Activated CD8-positive, alpha-beta T cell treated with anti-CD3 and anti-CD28 coated beads for 36 hours (primary cell): ENCODE results near the gene TUBGCP2. TPM values are rescaled to one million over a fixed set of nuclear protein-coding genes. Genes with fewer than 3 reads are reported as not detected.

Experiments
- ATAC-seq: fragments of 200-7000 bp; cut with Tn5 transposase; one replicate; pipeline ENCODE4 v1.10.0; 2021; ENCODE audit warnings: mild to moderate bottlenecking, moderate library complexity
- CTCF ChIA-PET: fragments of 350-600 bp; sonication (Branson Sonifier 250); formaldehyde crosslinking; loops from one replicate; lab custom pipeline; 2021; ENCODE audit warnings: antibody characterized with exemption; lab: Charles Lee
- POLR2A ChIA-PET: fragments of 350-600 bp; sonication (Branson Sonifier 250); formaldehyde crosslinking; loops from one replicate; lab custom pipeline; 2021; ENCODE audit warnings: antibody characterized with exemption; lab: Charles Lee
- DNase-seq: peaks from one replicate; pipeline ENCODE4 v3.0.0-alpha.2; 2020
- H3K27ac Mint-ChIP-seq: one replicate; pipeline ENCODE4 v1.8.0; 2021; ENCODE audit warnings: mild to moderate bottlenecking, mixed read lengths
- H3K27me3 Mint-ChIP-seq: one replicate; pipeline ENCODE4 v1.8.0; 2021; ENCODE audit warnings: mixed read lengths
- H3K36me3 Mint-ChIP-seq: one replicate; pipeline ENCODE4 v1.8.0; 2021; ENCODE audit warnings: low read depth, mixed read lengths
- H3K4me1 Mint-ChIP-seq: one replicate; pipeline ENCODE4 v1.8.0; 2021; ENCODE audit warnings: low read depth, mixed read lengths
- H3K4me3 Mint-ChIP-seq: one replicate; pipeline ENCODE4 v1.8.0; 2021; ENCODE audit warnings: mild to moderate bottlenecking, moderate library complexity, mixed read lengths
- H3K9me3 Mint-ChIP-seq: one replicate; pipeline ENCODE4 v1.8.0; 2021; ENCODE audit warnings: mixed read lengths
- intact Hi-C: fragments of 100-400 bp; cut with micrococcal nuclease; formaldehyde crosslinking; loops from one replicate; pipeline ENCODE4 v1.10.0; 2022
- total RNA-seq, 2 experiments: library from RNA; stranded (reverse); gene quantifications; one replicate each; pipeline ENCODE4 v1.2.3, GENCODE V29; 2021
- TF ChIP-seq, protein P1 (sequence below): fragments of 200-600 bp; IDR thresholded peaks from one replicate; pipeline ENCODE4 v1.8.0; 2022; ENCODE audit warnings: antibody characterized with exemption, mild to moderate bottlenecking

TUBGCP2 gene
- total RNA-seq, 2 experiments from 2014 or later: 54.1 to 57.5 TPM

DNA sequence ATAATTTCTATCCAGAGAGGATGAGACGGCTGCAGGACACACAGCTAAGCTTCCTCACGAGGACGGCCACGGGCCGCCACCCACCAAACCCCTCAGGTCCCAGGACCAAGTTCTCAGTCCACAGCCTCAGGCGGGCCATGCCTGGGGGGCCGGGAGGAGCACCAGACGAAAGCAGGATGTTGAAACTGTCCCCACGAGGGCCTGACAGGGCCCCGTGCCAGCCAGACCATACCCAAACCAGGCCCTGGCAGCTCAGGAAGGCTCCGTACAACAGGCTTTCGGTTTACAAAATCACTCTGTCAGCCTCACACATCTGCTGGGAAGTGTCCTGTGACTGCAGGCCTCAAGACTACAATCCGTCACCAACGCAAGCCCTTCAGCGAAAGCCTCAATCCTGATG is 14.5 kb downstream of the TUBGCP2 start:
- H3K4me3 Mint-ChIP-seq: no peak overlapping the region
- CTCF ChIA-PET: interaction anchor here (2.8 kb wide), 1 partner anchor 13 kb away, joined by 11 read pairs; no protein-coding TSS in a partner anchor

DNA sequence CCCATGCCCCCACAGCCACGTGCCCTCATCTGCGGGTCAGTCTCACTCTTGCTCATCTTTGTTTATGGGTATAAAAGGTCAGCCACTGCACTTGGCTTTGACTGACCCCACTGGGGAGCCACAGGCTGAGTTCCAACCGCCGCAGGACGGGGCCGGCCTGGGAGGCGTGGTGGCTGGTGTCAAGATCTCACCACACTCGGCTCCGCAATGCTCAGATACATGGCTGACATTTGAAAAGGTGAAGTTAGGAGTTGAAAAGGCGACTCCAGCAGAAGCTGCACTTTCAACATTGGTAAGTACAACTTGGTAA is 14.9 kb downstream of the TUBGCP2 start:
- intact Hi-C loops: no loop called here
- no peak overlapping the region for H3K4me3 Mint-ChIP-seq
- ATAC-seq (no peak), DNase-seq (no peak)
- ChIA-PET CTCF (interaction anchor here (2.8 kb wide), 1 partner anchor 14 kb away, joined by 11 read pairs; no protein-coding TSS in a partner anchor), POLR2A (interaction anchor here (1.3 kb wide), 1 partner anchor 14 kb away, joined by 4 read pairs; no protein-coding TSS in a partner anchor)
- H3K4me1 Mint-ChIP-seq: peaks cover 5% of the 10 kb centered on the region
- H3K9me3 Mint-ChIP-seq: no peaks in the 10 kb centered on the region
- peaks cover 42% of the 10 kb centered on the region for H3K36me3 Mint-ChIP-seq
- no peaks in the 10 kb centered on the region for H3K27me3 Mint-ChIP-seq
- H3K27ac Mint-ChIP-seq: no peak overlapping the region
- TF ChIP-seq, protein P1, sequence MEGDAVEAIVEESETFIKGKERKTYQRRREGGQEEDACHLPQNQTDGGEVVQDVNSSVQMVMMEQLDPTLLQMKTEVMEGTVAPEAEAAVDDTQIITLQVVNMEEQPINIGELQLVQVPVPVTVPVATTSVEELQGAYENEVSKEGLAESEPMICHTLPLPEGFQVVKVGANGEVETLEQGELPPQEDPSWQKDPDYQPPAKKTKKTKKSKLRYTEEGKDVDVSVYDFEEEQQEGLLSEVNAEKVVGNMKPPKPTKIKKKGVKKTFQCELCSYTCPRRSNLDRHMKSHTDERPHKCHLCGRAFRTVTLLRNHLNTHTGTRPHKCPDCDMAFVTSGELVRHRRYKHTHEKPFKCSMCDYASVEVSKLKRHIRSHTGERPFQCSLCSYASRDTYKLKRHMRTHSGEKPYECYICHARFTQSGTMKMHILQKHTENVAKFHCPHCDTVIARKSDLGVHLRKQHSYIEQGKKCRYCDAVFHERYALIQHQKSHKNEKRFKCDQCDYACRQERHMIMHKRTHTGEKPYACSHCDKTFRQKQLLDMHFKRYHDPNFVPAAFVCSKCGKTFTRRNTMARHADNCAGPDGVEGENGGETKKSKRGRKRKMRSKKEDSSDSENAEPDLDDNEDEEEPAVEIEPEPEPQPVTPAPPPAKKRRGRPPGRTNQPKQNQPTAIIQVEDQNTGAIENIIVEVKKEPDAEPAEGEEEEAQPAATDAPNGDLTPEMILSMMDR: no peak

More for the DNA sequence above, 14.5 kb downstream of the TUBGCP2 start:
- intact Hi-C loops: no loop called here
- DNase-seq: no peak
- no peak for ATAC-seq
- H3K36me3 Mint-ChIP-seq: peaks cover 39% of the 10 kb centered on the region
- TF ChIP-seq, protein P1: no peak
- no peak overlapping the region for H3K27ac Mint-ChIP-seq
- POLR2A ChIA-PET: interaction anchor here (1.3 kb wide), 1 partner anchor 13 kb away, joined by 4 read pairs; no protein-coding TSS in a partner anchor
- no peaks in the 10 kb centered on the region for H3K9me3 Mint-ChIP-seq
- H3K27me3 Mint-ChIP-seq: no peaks in the 10 kb centered on the region
- H3K4me1 Mint-ChIP-seq: peaks cover 5% of the 10 kb centered on the region

DNA sequence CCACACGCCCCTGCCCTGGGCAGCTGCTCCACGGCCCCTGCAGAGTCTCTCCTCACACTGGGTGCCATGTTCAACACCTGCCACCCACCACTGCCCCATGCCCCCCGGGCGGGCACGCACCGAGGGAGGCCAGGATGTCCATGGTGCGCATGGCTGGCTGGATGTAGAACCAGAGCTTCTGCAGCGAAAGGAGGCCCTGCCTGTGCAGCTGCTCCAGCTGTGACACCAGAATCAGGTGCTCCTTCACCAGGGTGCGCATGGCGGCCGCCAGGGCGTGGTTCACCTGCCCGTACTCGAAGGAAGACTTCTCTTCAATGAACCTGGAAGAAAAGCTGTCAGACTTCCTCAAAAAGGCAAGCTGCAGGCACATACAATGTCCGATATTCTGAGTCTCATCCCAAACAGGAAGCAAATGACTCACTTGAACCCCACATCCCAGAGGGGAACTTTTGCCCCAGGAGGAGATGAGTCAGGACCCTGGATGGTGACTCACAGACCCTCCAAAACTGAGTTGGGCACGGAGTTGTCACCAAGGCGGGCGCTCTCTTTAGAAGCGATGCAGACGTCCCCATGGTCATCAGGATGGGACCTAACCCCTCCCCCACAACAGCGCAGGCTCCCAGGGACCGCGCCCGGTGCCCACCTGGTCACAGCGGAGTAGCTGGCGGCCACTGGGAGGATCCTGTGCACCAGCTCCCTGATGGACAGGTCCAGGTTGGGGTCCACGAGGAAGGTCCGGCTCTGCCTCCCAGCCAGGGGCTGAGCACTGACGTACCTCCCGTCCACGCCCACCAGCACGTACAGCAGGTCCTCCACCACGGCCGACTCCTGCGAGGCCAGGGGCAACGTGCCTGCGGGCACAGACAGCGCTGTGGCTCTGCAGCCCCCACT is 15.5 kb downstream of the TUBGCP2 start:
- ATAC-seq (peak; percentile 55), DNase-seq (peak; percentile 29)
- intact Hi-C loops: no loop called here
- H3K36me3 Mint-ChIP-seq: peaks cover 44% of the 10 kb centered on the region
- H3K9me3 Mint-ChIP-seq: no peaks in the 10 kb centered on the region
- no peaks in the 10 kb centered on the region for H3K27me3 Mint-ChIP-seq
- ChIA-PET POLR2A (interaction anchor here (0.7 to 0.9 kb wide), 2 partner anchors 14 to 16 kb away, joined by 3 to 4 read pairs; no protein-coding TSS in a partner anchor), CTCF (interaction anchor here (2.8 kb wide), 1 partner anchor 14 kb away, joined by 11 read pairs; no protein-coding TSS in a partner anchor)
- TF ChIP-seq, protein P1: no peak
- peaks cover 5% of the 10 kb centered on the region for H3K4me1 Mint-ChIP-seq
- no peak overlapping the region for H3K4me3 Mint-ChIP-seq
- H3K27ac Mint-ChIP-seq: no peak overlapping the region

DNA sequence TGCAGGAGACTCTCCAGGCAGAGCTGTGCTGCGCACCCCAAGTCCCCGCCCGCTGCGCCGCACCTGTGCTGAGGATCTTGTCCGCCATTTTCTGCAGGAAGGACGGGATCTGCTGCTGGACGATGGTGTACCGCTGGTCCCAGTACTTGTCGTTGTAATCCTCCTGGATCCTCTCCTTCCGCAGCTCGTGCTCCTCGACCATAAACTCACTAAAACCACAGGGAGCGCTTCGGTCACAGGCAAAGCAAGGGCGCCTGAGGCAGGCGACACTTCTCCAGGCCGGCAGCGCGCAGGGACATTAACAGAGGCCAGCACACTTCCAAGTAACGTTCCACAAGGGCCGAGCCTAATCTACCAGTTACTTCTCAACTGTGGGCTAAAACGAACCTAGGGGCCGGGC is 18.9 kb downstream of the TUBGCP2 start:
- CTCF ChIA-PET: interaction anchor here (1.2 kb wide), 1 partner anchor 149 kb away, joined by 3 read pairs; no protein-coding TSS in a partner anchor
- intact Hi-C loops: no loop called here
- Mint-ChIP-seq H3K4me3 (no peak overlapping the region), H3K36me3 (peaks cover 43% of the 10 kb centered on the region), H3K27me3 (no peaks in the 10 kb centered on the region), H3K9me3 (no peaks in the 10 kb centered on the region), H3K4me1 (peaks cover 5% of the 10 kb centered on the region), H3K27ac (no peak overlapping the region)
- TF ChIP-seq, protein P1: no peak
- DNase-seq (no peak), ATAC-seq (no peak)
- POLR2A ChIA-PET: no interaction called here
